GM21529 (cell line): ENCODE measurements around the gene MTG2.

Source experiments
- ATAC-seq: cut with Tn5 transposase; IDR thresholded peaks from one replicate; pipeline ENCODE4 v1.9.1; 2021; ENCODE audit not compliant: unreplicated experiment

MTG2 gene

GRCh38 chr20:62203378-62204030 is 20.7 kb downstream of the MTG2 start:
- ATAC-seq, result no peak

GRCh38 chr20:62205618-62206387 is 23.0 kb downstream of the MTG2 start:
- ATAC-seq, result no peak

- ATAC-seq, result no peak
Measured at GRCh38 chr20:62206388-62206775, 23.6 kb downstream of the MTG2 start.

- no peak for ATAC-seq
Measured at GRCh38 chr20:62208061-62208794, 25.4 kb downstream of the MTG2 start.

DNA sequence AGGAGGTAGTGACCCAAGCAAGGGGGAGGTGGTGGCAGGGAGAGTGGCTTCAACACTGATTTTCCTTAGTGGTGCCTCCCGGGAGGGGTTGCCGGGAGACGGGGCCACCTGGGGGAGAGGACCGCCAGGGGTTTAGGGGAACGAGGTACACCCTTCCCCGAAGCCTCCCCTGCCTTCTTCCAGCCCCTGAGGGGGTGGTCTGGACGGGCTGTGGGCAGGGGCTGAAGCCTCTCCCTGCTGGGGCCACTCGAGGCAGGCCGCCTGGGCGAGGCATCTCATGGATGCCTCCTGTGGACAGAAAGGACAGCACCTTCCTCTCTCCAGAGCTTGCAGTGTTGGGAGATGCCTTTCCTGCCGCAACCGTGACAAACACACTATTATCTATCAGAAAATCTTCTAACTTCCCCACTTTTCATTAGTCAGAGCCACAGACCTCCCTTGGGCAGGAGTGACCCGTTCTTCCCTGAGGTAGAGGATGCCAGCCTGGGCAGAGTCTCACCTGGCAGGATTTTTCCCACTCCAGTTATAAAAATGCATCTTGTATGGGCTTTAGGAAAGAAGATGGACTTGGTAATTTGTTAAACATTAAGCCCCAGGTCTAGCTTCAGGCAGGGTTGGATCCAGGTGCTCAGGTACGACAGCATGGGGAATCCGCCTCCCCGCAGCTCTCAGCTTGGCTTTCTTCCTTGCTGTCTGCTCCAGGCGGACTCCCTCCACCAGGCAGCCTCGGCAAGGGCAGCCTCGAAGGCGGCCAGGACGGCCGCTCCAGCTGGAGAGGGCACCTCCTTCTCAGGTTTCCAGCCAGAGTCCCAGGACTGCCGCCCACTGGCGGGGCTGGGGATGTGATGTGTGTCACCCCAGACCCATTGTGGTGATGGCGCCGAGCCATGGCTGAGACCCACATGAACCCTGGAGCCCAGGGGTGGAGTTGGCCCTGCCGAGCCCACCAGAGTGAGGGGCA is 26.2 kb downstream of the MTG2 start:
- no peak for ATAC-seq

GRCh38 chr20:62209850-62210495 is 27.1 kb downstream of the MTG2 start:
- ATAC-seq, result no peak

GRCh38 chr20:62210496-62210855 is 27.6 kb downstream of the MTG2 start:
- no peak for ATAC-seq

- ATAC-seq, result no peak
Measured at GRCh38 chr20:62211216-62211615, 28.4 kb downstream of the MTG2 start.

GRCh38 chr20:62211769-62212288 is 29.0 kb downstream of the MTG2 start:
- ATAC-seq, result no peak

DNA sequence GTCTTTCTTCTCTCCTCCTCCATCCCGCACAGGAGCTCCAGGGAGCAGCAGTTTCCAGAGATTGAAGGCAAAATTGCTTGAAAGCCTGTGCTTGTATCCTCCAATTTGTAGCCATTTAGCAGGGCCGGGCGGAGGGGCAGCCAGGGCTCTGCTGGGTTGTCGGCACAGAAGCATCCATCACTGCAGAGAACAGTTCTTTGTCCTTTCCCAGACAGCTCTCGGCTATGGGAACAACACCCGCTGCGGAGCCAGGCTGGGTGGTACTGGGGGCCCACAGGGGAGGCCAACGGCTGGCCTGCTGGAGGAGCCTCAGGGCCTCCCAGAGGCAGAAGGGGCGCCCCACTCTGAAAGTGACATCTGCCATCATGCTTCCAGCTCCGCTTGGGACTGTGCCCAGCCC is 29.5 kb downstream of the MTG2 start:
- no peak for ATAC-seq

GRCh38 chr20:62214067-62214466 is 31.2 kb downstream of the MTG2 start:
- ATAC-seq, result no peak

DNA sequence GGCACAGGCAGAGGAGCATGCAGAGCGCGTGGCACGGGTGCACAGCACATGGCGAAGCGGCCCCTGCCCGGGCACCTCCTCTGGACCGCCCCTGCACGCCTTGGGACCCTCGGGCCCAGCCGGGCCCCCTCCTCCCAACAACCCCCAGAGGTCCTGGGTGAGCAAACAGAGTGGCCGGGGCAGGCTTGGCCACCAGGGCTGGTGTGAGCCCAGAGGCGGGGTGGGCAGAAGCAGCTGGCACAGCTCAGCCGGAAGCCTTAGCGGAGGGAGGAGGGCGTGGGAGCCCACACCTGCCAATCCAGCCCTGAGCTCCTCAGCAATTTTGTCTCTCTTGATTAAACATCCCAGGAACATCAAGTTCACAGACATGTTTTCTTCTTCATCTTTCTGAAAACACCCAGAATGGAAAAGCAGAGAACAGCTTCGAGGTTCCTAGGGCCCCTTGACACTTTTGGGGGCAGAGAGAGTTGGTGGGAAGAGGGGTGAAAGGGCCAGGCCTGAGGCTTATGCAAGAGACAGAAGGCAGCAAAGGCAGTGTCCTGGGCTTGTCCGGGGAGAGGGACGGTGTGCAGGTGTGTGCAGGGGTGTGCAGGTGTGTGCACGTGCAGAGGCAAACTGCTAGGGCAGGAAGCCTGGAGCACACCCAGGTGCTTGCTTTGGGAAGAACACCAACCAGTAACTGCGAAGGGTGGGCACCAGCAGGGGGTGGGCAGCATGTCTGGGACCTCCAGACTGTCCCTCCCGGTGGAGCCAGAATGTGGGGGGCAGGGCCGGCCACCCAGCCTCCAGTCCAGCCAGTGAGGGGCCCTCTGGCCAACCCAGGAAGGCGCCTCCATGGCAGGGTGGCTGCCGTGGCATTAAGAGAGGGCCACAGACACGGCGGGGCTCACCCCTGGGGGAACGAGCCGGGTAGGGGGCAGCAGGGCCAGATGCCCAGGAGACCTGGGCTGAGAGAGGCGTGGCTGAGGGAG is 32.5 kb downstream of the MTG2 start:
- no peak for ATAC-seq

DNA sequence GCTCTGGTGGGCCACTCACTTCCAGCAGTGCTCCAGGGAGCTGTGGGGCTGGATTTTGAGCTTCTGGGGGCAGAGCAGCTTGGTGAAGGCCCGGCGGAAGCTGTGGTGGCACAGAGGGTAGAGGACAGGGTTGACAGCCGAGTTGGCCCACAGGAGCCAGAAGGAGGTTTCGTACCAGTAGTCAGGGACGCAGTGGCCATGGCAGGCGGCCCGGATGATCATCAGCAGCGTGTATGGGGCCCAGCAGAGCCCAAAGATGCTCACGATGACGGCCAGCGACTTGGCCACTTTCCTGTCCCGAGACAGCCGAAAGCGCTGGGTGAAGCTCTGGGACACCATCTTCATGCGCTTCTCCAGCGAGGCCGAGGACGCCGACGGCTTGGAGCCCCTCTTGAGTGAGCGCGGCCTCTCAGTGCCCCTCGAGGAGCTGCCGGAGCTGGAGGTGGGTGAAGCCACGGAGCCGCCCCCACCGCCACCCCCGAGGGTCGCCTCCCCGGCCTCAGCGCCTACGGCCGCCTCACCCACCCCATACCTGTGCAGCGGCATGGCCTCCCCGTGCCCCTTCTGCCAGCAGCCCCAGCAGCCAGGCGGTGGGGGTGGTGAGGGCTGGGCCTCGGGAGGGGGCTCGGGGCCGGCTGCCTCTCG is 33.3 kb downstream of the MTG2 start:
- no peak for ATAC-seq

DNA sequence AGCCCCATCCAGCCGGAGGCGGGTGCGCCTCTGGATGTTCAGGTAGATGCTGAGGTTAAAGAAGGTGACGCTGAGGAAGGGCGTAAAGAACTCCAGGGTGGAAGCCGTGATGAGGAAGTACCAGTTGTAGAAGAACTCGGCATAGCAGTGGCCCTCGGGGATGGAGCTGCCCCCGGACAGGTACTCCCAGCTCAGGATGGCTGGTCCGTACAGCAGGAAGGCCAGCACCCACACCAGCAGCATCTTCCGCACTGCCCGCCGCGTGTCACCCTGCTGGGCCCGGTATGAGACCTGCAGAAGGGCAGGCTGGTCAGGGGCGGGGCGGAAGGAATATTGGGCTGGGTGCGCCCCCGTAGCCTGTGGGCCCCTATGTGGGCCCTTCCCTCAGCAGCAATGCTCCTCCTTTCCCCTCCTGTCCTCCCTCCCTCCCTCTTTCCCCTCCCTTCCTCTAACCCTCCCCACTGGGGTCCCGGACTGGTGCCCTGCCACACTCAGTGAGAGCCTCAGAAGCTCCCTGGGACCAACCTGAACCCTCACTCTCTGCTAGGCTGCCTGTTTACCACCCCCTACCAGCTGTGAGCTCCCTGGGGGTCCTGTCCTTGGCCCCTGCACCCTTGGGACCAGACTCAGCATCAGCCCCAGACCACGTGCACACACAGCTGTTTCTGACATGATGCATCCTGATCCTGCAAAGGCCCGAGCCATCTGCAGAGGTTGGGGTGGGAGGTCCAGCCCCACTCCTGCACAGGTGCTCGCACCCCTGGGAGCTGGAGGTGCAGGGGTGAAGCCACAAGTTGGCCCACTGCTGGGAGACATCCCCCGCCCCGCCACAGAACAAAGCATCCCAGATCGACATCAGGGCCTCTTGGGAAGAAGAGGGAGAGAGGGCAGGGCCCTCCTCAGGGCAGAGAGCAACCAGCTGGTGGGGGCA is 34.1 kb downstream of the MTG2 start:
- ATAC-seq, result no peak

DNA sequence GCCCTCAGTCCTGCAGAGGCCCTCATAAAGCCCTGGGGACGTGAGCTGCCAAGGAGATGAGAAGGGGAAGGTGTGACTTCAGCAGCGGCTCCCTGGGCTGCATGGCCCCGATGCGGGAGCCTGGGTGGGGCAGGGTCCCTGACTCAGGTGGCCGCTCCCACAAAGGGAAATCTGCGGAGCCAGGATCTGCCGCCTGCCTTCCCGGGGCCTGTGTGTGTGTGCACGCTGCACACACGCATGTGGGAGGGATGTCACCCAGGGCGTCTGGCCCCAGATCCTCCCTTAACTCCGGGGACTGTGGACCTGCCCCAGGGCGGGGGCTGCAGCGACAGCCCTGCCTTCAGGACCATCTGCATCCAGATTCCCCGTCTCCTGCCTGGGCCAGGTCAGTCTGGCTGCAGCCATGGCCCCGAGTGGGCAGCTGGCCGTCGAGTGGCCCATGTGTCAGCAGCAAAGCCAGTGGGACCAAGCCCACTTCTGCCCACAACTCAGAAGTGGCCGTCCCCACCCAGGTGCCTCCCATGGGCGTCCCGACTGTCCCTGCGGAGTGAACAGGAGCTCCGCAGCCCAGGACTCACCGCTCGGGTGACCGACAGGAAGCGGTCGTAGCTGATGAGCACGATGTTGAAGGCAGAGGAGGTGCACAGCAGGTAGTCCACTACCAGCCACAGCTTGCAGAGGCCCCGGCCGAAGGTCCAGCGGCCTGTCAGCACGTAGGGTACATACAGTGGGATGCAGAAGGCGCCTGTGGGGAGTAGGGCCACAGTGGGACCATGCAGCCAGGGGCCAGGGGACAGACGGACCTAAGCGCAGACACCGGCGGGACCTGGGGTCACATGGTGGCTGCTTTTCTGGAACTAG is 35.3 kb downstream of the MTG2 start:
- ATAC-seq, result no peak
